NCI-H524 (cell line): ENCODE results near the gene NRDC.

Experiments used
- DNase-seq, 2 experiments: peaks; one replicate each; lab custom pipeline; 2025; lab: John Stamatoyannopoulos, UW

NRDC gene

DNA sequence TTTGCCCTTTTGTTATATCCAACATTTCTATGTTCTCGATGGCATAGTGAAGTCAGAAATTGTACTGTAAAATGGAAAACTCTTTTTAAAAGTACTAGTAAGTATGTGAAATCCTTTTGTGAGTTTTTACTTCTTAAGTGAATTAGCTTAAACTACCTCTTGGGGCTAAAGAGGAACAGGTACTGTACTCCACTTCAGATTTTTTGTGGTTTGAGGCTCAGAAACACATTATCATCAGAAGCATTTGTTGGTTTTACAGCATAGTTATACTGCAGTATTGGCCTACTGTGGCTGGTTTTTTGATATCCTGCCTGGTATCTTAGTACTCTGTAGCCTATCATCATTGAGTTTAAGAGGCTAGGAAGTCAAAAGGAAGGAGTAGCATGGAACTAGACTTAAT is 117.2 kb downstream of the NRDC start:
- no peak for DNase-seq

DNA sequence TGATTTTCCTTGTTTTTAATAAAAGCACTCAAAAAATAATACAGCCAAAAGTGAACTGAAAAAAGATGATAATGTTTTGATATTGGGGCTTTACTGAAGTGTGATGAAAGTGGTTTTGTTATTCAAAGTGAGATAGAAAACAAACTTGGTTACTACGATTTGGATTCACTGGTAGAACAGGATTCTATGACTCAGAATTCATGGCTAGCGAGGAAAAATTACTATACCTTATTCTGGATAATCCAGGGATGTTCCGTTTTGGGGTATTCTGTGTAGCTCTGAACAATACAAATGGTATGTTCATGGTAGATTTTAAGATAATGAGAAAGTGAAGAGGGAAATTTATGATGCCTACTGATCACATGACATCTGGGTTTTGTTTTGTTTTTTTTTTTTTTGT is 117.7 kb downstream of the NRDC start:
- no peak for DNase-seq

DNA sequence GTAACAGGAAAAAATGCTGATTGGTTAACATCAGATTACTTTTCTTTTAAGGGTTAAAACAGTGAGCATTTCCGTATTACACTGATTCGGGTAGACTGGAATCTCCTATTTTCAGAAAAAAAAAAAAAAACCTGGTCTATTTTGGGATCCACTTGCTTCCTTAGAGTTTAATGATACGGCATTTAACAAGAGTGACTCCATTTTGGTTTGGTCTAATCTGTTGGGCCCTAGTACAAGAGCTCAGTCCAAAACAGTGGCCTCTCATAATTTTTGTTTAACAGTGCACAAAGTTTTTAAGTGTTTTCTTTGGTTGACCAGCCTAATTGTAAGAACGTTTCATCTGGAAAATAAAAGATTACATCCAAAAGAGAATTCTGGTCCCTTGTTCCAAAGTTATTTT is 120.2 kb downstream of the NRDC start:
- no peak for DNase-seq

DNA sequence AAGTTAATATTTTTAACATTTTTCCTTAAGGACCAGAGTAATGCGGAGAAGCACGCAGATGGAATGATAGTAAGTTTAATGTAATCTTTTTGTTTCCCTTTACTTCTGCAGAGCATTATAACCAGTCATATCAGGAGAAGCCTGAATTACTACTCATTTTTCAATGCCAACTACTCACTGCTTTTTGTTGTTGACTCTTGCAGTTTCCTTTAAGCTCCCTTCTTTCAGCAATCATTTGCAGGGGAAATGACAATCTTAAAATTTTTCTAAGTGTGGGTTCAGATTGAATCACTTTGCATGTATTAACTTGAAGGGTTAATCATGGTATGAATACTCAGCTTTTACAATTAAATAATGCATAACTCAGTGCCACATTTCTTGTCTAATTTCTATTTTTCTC is 122.2 kb downstream of the NRDC start:
- no peak for DNase-seq

DNA sequence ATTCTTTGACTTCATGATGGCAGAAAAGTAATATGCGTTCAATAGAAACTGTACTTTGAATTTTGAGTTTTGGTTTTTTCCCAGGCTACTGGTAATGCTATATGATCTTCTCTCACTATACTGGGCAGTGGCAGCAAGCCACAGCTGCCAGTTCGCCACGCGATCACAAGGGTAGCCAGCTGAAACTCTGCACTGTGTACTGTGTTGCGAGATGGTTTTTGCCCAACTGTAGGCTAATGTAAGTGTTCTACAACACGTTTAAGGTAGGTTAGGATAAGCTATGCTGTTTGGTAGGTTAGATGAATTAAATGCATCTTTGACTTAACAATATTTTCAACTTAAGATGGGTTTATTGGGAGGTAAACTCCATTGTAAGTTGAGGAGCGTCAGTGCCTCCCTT is 123.1 kb downstream of the NRDC start:
- DNase-seq, result no peak

DNA sequence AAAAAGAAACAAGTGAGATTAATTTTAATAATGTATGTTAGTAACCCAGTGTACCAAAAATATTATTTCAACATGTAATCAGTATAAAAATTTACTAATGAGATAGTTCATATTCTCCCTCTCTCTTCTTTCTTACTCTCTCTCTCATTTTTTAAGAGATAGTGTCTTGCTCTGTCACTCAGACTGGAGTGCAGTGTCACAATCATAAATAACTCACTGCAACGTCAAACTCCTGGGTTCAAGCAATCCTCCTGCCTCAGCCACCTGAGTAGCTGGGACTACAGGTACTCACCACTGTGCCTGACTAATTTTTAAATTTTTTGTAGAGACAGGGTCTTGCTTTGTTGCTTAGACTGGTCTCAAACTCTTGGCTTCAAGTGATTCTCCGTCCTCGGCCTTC is 123.9 kb downstream of the NRDC start:
- DNase-seq, result no peak

DNA sequence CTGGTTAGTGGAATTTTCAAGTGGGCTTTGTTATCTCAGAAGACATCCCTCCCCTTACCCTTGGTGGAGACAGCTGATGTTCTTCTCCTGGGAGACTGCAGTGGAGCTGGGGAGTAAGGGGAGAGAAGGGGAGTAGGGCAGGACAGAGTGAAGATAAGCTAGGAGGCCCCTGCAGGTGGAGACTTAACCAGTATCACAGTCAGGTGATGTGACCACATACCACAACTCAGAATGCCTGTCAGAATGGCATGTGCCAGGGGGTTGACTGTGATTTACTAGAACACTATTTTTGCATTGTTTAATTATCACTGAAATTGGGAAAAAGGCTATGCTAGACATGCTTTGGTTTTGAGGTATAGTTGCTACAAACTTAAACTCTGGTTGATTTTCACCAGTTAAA is 124.6 kb downstream of the NRDC start:
- DNase-seq, result no peak

DNA sequence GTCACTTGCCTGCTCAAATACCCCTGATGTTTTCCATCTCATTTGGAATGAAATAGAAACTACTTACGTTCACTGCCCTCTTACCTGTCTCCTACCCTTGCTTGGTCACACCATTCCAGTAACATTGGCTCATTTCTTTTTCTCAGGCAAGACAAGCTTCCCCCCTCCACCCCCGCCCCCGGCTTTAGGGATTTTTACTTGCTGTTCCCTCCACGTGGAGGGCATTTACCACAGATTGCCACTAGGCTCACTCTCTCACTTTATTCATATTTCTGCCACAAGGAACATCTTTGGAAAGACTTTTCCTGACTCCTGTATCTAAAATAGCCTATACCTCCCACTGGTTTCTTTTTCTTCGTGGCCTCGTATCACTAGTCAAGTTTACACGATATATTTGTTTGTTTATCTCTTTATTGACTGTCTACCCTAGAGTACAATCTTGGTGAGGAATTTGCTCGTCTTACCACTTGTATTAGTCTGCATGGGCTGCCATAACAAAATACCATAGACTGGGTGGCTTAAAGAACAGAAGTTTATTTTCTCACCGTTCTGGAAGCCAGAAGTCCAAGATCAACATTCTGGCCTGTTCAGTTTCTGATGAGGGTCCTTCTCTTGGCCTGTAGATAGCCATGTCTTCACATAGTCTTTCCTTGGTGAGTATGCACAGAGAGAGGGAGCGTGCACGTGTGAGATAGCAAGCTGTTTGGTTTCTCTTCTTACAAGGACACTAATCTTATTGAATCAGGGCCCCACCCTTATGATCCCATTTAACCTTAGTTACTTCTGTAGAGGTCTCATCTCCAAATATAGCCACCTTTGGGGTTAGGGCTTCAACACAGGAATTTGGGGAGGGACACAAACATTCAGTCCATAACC is 126.2 kb downstream of the NRDC start:
- DNase-seq, result no peak

DNA sequence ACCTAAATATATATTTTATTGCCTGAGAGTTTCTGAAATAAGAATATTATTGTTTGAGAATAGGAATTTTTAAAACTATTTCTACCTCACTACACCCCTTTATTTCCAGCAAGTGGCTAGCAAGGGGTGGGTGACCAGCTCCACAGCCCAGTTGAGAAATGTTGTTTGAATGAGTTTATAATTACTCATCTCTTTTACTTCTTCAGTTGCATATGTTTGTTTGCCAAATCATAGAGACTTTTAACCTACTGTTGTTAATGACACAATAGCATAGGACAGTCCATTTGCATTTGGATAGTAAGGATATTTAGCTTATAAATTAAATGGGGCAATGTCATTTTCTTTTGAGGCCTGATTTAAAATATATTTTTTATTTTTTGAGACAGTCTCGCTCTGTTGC is 127.8 kb downstream of the NRDC start:
- no peak for DNase-seq

DNA sequence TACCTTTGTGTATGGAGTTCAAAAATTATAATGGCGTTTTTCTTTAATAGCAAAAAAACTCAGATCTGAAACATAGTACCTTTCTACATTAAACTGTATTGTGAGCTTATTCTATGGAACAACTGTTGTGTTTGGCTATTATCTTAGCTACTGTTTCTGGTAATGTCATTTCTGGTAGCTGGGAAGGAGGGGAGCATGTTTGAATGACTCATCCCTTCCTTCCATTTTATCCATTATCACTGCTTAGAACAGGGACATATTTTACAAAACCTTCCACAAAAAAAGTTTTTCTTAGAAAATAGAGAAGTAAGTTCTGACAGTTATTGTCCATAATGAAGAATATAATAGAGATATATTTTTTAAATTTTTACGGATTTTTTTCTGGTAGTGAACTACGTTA is 128.3 kb downstream of the NRDC start:
- DNase-seq, result no peak

DNA sequence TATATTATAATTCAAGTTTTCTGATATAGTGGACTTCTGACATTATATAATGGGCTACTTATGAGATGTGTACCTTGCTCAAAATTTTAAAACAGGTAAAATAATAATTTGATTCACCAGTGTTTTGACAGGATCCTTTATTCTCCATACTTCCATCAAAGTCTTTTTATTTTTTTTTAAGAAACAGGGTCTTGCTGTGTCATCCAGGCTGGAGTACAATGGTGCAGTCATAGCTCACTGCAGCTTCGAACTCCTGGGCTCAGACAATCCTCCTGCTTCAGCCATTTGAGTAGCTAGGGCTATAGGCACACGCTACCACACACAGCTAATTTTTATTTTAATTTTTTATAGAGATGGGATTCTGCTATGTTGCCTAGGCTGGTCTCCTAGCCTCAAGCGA is 129.4 kb downstream of the NRDC start:
- no peak for DNase-seq

DNA sequence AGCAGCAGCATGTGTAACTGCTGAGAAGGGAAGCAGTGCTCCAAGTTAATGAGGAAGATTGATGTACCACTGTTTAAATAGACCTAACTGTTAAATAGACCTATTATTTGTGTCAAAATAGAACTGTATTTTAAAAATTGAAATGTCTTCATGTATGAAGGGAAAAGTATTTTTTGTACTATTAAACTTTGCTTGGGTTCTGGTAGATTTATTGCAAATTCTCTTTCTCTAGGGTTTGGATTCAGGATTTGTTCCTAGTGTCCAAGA is 133.3 kb downstream of the NRDC start:
- DNase-seq, result no peak

DNA sequence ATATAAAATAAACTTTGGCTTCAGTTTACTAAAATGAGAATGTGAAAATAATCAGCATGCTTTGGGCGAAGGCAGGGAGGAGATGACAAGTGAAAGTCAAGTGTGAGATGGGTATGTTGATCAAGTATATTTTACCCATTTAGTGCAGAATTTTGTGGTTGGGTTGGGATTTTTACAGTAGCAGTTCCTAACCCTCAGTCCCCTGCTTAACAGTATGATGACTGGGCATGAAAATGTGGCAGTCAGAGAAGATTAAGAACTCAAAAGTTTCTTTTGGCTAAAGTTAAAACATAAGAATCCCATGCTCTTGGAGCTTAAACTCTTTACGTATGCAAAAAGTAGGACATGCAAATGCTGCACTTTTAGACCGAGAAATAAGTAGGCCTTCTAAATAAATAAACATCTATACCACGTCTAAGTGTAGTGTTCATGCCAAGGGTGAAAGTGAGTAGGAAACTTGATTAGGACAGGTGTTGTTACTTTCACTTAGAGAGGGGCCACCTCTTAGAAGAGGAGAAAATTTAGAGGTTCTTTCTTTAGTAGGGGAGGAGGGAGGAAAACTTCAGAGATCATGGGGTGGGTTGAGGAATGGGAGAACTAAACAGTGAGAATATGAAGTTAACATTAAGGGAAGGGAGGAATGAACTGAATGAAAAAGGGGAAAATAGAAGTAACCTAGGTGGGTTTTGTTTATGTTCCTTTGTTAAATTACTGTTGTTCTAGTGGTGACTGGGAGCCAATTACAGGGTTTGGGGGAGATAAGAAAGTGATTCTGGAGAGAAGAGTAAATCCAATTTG is 133.8 kb downstream of the NRDC start:
- DNase-seq, result no peak

DNA sequence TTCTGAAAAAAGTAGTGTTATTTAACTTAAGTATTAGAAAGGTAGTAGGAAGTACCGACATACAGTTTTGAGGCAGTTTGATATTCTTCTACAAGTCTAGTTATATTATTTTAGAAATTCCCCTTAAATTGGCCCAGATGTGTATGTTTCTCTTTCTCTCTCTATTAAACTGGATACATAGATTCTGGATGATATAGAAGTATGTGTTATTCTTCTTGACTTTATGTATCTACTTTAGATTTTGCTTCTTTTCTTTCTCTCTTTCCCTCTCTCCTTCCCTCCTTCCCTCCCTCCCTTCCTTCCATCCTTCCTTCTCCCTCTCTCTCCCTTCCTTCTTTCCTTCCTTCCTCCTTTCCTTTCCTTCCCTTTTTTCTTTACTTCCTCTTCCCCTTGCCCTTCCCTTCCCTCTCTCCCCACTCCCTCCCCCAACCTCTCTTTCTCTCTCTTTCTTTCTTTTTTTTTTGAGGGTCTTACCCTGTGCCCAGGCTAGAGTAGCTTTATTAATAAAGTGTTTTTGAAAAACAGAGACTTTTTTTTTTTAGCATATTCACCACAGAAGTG is 137.3 kb downstream of the NRDC start:
- no peak for DNase-seq

DNA sequence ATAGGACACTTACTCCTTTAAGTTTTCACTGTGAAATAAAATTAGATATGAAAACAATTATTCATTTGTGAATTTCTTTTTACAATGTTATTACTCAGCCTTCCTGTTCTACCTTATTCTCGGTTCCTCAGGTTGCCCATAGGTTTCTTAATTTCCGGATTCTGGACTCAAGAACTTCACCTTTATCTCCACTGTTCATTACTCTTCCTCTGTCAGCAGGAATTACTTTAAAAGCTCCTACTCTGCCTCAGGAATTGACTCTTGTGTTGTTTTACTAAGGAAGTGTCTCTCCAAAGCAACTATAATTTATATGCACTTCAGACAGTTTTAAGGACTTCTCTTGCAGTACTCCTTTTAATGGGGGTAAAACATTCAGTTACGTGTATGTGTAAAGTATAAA is 137.9 kb downstream of the NRDC start:
- DNase-seq, result no peak
